Sigmoid colon (tissue), 4 donors: ENCODE results near the gene PCDHA3.
"Not testable (repeated sequence)": the region's sequence is repeated elsewhere in the genome, so short reads cannot be mapped to it uniquely, and the experiment has no call there.

Experiments used
- EP300 ChIP-seq, 4 donors: sonication (generic); formaldehyde crosslinking; IDR thresholded peaks; one replicate each; pipeline ENCODE4 v1.6.1; 2017; ENCODE audit warnings: antibody characterized with exemption in 4 of 4
- POLR2A ChIP-seq, 2 donors: fragments of 450-650 bp; IDR thresholded peaks; one replicate each; pipeline ENCODE4 v1.6.1; 2016; ENCODE audit warnings: antibody characterized with exemption in 2 of 2, mild to moderate bottlenecking in 2 of 2, moderate library complexity in 2 of 2
- POLR2AphosphoS5 ChIP-seq, 4 donors: sonication (generic); formaldehyde crosslinking; IDR thresholded peaks; one replicate each; pipeline ENCODE4 v1.6.1; 2017; ENCODE audit warnings: antibody characterized with exemption in 4 of 4
- TF ChIP-seq, protein P1 (sequence below), 4 experiments: fragments of 450-650 bp in 3 of 4; fragments of 200-600 bp in 1 of 4; IDR thresholded peaks; one replicate each; pipeline ENCODE4 v1.5.1; 2016 to 2019; ENCODE audit warnings: antibody characterized with exemption in 4 of 4, mild to moderate bottlenecking in 3 of 4, moderate library complexity in 2 of 4

DNA sequence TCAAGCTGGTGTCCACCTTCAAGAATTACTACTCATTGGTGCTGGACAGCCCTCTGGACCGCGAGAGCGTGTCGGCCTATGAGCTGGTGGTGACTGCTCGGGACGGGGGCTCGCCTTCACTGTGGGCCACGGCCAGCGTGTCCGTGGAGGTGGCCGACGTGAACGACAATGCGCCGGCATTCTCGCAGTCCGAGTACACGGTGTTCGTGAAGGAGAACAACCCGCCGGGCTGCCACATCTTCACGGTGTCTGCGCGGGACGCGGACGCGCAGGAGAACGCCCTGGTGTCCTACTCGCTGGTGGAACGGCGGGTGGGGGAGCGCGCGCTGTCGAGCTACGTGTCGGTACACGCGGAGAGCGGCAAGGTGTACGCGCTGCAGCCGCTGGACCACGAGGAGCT lies 1.5 kb downstream of the PCDHA3 start:
- TF ChIP-seq POLR2A, POLR2AphosphoS5, EP300 (IDR thresholded peaks at IDR 0.05): not testable (repeated sequence)
- TF ChIP-seq, protein P1, sequence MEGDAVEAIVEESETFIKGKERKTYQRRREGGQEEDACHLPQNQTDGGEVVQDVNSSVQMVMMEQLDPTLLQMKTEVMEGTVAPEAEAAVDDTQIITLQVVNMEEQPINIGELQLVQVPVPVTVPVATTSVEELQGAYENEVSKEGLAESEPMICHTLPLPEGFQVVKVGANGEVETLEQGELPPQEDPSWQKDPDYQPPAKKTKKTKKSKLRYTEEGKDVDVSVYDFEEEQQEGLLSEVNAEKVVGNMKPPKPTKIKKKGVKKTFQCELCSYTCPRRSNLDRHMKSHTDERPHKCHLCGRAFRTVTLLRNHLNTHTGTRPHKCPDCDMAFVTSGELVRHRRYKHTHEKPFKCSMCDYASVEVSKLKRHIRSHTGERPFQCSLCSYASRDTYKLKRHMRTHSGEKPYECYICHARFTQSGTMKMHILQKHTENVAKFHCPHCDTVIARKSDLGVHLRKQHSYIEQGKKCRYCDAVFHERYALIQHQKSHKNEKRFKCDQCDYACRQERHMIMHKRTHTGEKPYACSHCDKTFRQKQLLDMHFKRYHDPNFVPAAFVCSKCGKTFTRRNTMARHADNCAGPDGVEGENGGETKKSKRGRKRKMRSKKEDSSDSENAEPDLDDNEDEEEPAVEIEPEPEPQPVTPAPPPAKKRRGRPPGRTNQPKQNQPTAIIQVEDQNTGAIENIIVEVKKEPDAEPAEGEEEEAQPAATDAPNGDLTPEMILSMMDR (IDR thresholded peaks at IDR 0.05) = not testable (repeated sequence)
